Adrenal gland (tissue), 12 donors: ENCODE results near the gene GOLGA7B. TPM values are rescaled to one million over a fixed set of nuclear protein-coding genes. Genes with fewer than 3 reads are reported as not detected.

Experiments used
- DNase-seq, 7 donors: peaks; one replicate each; pipeline ENCODE4 v3.0.0-alpha.2; 2019 to 2020
- H3K27ac ChIP-seq, 5 donors: fragments of 200-600 bp; sonication (generic) in 4 of 5; 1 replicate in 3 of 5; 2 replicates in 2 of 5; pipeline versions ENCODE4 v1.5.1 to v1.8.0; 2016 to 2020; ENCODE audit warnings: mild to moderate bottlenecking in 1 of 5
- H3K27me3 ChIP-seq: fragments of 200-600 bp; 2 replicates; pipeline ENCODE4 v1.8.0; 2021
- H3K36me3 ChIP-seq, 2 donors: fragments of 200-600 bp; replicated peaks in 1 of 2; 1 replicate in 1 of 2; 2 replicates in 1 of 2; pipeline versions ENCODE4 v1.5.1 to v1.8.0; 2018 to 2022
- H3K4me1 ChIP-seq, 2 donors: fragments of 200-600 bp; replicated peaks in 1 of 2; 1 replicate in 1 of 2; 2 replicates in 1 of 2; pipeline versions ENCODE4 v1.5.1 to v1.8.0; 2018 to 2021
- H3K4me3 ChIP-seq, 4 donors: fragments of 200-600 bp; sonication (generic) in 3 of 4; one replicate each; pipeline ENCODE4 v1.5.1; 2016 to 2018
- H3K9me3 ChIP-seq, 3 donors: fragments of 200-600 bp; sonication (generic) in 1 of 3; replicated peaks in 1 of 3; 1 replicate in 2 of 3; 2 replicates in 1 of 3; pipeline versions ENCODE4 v1.5.1 to v1.8.0; 2016 to 2021
- POLR2A ChIP-seq, 2 donors: fragments of 450-650 bp; IDR thresholded peaks; one replicate each; pipeline ENCODE4 v1.6.1; 2017; ENCODE audit warnings: antibody characterized with exemption in 2 of 2, mild to moderate bottlenecking in 2 of 2, moderate library complexity in 1 of 2
- whole genome bisulfite sequencing, 4 donors: extraction: QIAGEN DNeasy Blood & Tissue Kit in 2 of 4; methylation state at CpG; one replicate each; pipeline versions ENCODE4 v1.1.5 to v1.1.7; 2013 to 2017; 5-methylcytosine and 5-hydroxymethylcytosine counted together
- intact Hi-C, 2 donors: fragments of 100-400 bp; cut with DNase I; formaldehyde crosslinking; loops; one replicate each; pipeline versions ENCODE4 v1.14.1 to v1.15.0; 2022 to 2023
- polyA plus RNA-seq, 3 donors: library from polyadenylated mRNA; stranded (reverse); fragments of 200-250 nt in 2 of 3; fragments of 350-450 nt in 1 of 3; fragmentation: Illumina TruSeq in 1 of 3; extraction: RNeasy Lipid Tissue Mini Kit (QIAGEN cat#74804) in 1 of 3; gene quantifications; one replicate each; pipeline ENCODE4 v1.2.3, GENCODE V29; 2013 to 2014
- total RNA-seq, 9 donors: library from RNA; depleted of rRNA in 4 of 9; stranded (reverse); fragments of >200 nt in 4 of 9; fragments of 120-200 nt in 1 of 9; fragmentation: NEBNext Ultra II Directional in 1 of 9; extraction: Animal tissue kit (Norgen Biotek cat#: 25700) in 1 of 9; gene quantifications; one replicate each; pipeline versions ENCODE4 v1.1.0 to v1.2.4, GENCODE V29; 2013 to 2023
- TF ChIP-seq, protein P1 (sequence below), 6 experiments: fragments of 450-650 bp in 4 of 6; fragments of 200-600 bp in 2 of 6; sonication (generic) in 1 of 6; IDR thresholded peaks; 1 replicate in 5 of 6; 2 replicates in 1 of 6; pipeline versions ENCODE4 v1.5.1 to v1.8.0; 2016 to 2021; ENCODE audit warnings: antibody characterized with exemption in 6 of 6, mild to moderate bottlenecking in 2 of 6, moderate library complexity in 1 of 6
- donor health status: healthy with polysubstance abuse.
- donor health status: Bipolar disorder and iron deficiency.
- donor health status: DM: yes; HTN: yes; CAD: no.
- donor health status: DM: no; HTN: no; CAD: no.
- donor health status: DM: no; HTN: no; CAD: no.
- donor health status: DM: yes; HTN: yes; CAD: no.

GOLGA7B gene
- total and polyA plus RNA-seq, 12 donors = 0.06 to 20.3 (median 1.1) TPM

DNA sequence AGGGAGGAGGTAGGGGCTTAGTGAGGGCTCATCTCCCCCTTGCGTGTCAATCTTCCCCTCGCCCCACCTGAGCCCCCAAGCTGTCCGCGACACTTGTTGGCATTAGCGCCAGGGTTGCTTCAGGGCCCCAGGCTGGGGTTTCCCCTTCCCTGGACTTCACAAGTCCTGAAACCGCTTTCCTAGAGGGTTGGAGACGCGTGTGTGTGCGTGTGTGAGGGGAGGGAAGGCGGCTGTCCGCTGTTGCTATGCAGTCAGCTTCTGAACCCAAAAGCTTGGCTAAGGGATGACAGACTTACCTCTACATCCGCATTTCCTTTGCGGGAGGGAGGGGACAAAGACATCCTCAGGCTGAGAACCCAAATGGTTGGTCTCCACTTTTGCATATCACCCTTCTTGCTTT is 803 bp downstream of the GOLGA7B start:
- intact Hi-C loops = no loop called here

DNA sequence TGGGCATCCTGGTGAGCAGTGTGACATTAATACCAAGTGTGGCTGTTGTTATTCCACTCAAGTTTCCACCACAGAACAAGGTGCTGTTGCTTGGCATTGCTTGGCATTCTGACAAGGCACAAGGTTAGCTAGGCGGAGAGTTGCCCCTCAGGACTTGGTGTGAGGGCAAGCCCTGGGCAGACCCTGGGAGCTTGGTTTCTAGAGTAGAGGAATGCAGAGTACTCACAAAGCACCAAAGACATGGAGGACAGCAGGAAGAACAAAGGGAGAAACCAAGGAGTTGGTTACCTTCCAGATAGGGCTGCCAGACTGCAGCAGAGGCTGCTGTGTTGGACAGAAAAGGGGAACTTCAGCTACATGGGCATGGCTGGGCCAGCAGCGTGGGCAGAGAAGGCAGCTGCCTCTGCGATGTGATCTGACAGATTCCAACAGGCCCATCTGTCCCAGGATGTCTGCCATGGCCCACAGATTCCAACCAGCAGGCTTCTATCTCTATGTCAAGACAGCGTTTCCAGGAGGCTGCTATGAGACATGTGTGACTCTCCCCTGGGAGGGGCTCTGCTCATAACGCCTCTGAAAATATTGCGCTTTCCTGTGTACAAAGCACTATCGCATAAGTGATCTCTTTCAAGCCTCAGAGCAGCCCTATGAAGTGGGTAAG is 1.8 kb downstream of the GOLGA7B start:
- Histone ChIP-seq H3K4me3 (no peak overlapping the region), H3K36me3 (no peaks in the 10 kb centered on the region), H3K27ac (no peak overlapping the region), H3K9me3 (no peaks in the 10 kb centered on the region), H3K4me1 (peaks cover 0 to 5% of the 10 kb centered on the region in 2 donors), H3K27me3 (peaks cover 3% of the 10 kb centered on the region)
- intact Hi-C loops = no loop called here
- DNase-seq = no peak
- TF ChIP-seq, protein P1, sequence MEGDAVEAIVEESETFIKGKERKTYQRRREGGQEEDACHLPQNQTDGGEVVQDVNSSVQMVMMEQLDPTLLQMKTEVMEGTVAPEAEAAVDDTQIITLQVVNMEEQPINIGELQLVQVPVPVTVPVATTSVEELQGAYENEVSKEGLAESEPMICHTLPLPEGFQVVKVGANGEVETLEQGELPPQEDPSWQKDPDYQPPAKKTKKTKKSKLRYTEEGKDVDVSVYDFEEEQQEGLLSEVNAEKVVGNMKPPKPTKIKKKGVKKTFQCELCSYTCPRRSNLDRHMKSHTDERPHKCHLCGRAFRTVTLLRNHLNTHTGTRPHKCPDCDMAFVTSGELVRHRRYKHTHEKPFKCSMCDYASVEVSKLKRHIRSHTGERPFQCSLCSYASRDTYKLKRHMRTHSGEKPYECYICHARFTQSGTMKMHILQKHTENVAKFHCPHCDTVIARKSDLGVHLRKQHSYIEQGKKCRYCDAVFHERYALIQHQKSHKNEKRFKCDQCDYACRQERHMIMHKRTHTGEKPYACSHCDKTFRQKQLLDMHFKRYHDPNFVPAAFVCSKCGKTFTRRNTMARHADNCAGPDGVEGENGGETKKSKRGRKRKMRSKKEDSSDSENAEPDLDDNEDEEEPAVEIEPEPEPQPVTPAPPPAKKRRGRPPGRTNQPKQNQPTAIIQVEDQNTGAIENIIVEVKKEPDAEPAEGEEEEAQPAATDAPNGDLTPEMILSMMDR (IDR thresholded peaks at IDR 0.05) = no peak
- TF ChIP-seq POLR2A (IDR thresholded peaks at IDR 0.05) = no peak
- 81 to 85% (median 83%) methylated on average over 7 of the region's 7 CpGs for WGBS, 4 donors

More for the DNA sequence above, 803 bp downstream of the GOLGA7B start:
- H3K9me3 ChIP-seq = no peaks in the 10 kb centered on the region
- H3K4me1 ChIP-seq = peaks cover 0 to 5% of the 10 kb centered on the region in 2 donors
- H3K27ac ChIP-seq = no peak overlapping the region
- DNase-seq = peak in 1 of 7 donors; percentile 9
- peak overlapping the region in 1 of 4 donors; percentile 73 for H3K4me3 ChIP-seq
- no peaks in the 10 kb centered on the region for H3K36me3 ChIP-seq
- 18 to 38% (median 31%) methylated on average over 4 to 13 of the region's 13 CpGs for WGBS, 4 donors
- H3K27me3 ChIP-seq = peaks cover 3% of the 10 kb centered on the region
- TF ChIP-seq, protein P1 (IDR thresholded peaks at IDR 0.05) = no peak
- no peak for TF ChIP-seq POLR2A (IDR thresholded peaks at IDR 0.05)

DNA sequence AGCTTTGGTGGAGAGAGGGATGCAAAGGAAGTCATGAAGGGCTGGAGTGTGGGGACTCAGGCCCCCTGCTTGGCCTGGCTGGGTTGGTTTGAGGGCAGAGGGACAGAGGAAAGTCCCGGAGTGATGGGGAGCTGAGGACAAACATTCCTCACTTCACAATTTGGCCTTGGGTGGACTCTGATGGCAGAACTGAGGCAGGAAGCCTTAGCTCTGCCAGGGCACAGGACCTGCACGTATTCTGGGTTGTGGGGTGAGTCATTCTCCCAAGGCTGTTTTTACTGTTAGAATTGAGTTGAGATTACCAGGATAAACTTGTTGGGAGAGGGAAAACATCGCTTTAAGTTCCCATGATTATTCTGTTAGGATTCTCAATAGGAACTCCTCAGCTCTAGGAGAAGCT is 2.6 kb downstream of the GOLGA7B start:
- 32 to 47% (median 33%) methylated on average over 3 of the region's 3 CpGs for WGBS, 4 donors
- intact Hi-C loops = no loop called here
- H3K9me3 ChIP-seq = no peaks in the 10 kb centered on the region
- DNase-seq = peak in 6 of 7 donors; percentile 45 to 77 (median 60)
- no peak for TF ChIP-seq POLR2A (IDR thresholded peaks at IDR 0.05)
- TF ChIP-seq, protein P1 (IDR thresholded peaks at IDR 0.05) = no peak
- no peaks in the 10 kb centered on the region for H3K36me3 ChIP-seq
- no peak overlapping the region for H3K27ac ChIP-seq
- H3K4me3 ChIP-seq = no peak overlapping the region
- peaks cover 3% of the 10 kb centered on the region for H3K27me3 ChIP-seq
- peaks cover 0 to 5% of the 10 kb centered on the region in 2 donors for H3K4me1 ChIP-seq

DNA sequence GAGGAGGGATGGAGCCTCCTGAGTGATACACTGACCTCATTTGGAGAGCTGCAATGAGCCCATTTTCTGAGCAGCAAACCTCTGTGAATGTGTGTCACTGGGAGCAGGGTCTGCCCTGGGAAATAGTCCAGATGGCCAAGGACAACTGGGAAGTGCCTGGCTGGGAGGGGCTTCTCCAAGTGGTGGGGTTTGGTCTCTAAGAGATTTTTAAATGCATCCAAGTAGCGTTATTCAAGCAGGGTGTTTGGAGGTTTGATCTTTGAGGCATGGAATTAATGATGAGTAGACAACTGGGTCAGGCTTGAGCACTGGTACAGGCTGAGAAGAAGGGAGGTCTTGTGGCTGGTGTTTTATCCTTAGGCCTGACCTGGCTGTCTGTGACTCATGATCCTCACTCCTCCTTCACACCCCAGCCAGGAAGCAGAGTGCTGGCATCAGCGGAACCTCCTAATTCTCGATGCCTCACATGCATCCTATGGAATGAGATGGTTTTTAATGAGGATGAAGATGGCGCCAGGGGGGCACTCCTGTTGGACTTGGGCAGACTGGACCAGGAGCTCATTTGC is 3.3 kb downstream of the GOLGA7B start:
- TF ChIP-seq, protein P1 (IDR thresholded peaks at IDR 0.05) = no peak
- TF ChIP-seq POLR2A (IDR thresholded peaks at IDR 0.05) = no peak
- WGBS, 4 donors = 76 to 86% (median 81%) methylated on average over 3 to 4 of the region's 4 CpGs
- Histone ChIP-seq H3K27me3 (peaks cover 3% of the 10 kb centered on the region), H3K4me3 (no peak overlapping the region), H3K27ac (no peak overlapping the region), H3K4me1 (peaks cover 0 to 5% of the 10 kb centered on the region in 2 donors), H3K9me3 (no peaks in the 10 kb centered on the region), H3K36me3 (no peaks in the 10 kb centered on the region)
- intact Hi-C loops = no loop called here
- no peak for DNase-seq
